Adrenal gland (tissue), 19 donors: ENCODE measurements around the gene CDX4. TPM values are rescaled to one million over a fixed set of nuclear protein-coding genes. Genes with fewer than 3 reads are reported as not detected.

Experiments
- DNase-seq, 7 donors: peaks; one replicate each; pipeline ENCODE4 v3.0.0-alpha.2; 2019 to 2020
- H3K27ac ChIP-seq, 5 donors: fragments of 200-600 bp; sonication (generic) in 4 of 5; 1 replicate in 3 of 5; 2 replicates in 2 of 5; pipeline versions ENCODE4 v1.5.1 to v1.8.0; 2016 to 2020; ENCODE audit warnings: mild to moderate bottlenecking in 1 of 5
- H3K27me3 ChIP-seq: fragments of 200-600 bp; 2 replicates; pipeline ENCODE4 v1.8.0; 2021
- H3K36me3 ChIP-seq, 2 donors: fragments of 200-600 bp; replicated peaks in 1 of 2; 1 replicate in 1 of 2; 2 replicates in 1 of 2; pipeline versions ENCODE4 v1.5.1 to v1.8.0; 2018 to 2022
- H3K4me1 ChIP-seq, 2 donors: fragments of 200-600 bp; replicated peaks in 1 of 2; 1 replicate in 1 of 2; 2 replicates in 1 of 2; pipeline versions ENCODE4 v1.5.1 to v1.8.0; 2018 to 2021
- H3K4me3 ChIP-seq, 4 donors: fragments of 200-600 bp; sonication (generic) in 3 of 4; one replicate each; pipeline ENCODE4 v1.5.1; 2016 to 2018
- H3K9me3 ChIP-seq, 3 donors: fragments of 200-600 bp; sonication (generic) in 1 of 3; replicated peaks in 1 of 3; 1 replicate in 2 of 3; 2 replicates in 1 of 3; pipeline versions ENCODE4 v1.5.1 to v1.8.0; 2016 to 2021
- CTCF ChIP-seq, 6 experiments: fragments of 450-650 bp in 4 of 6; fragments of 200-600 bp in 2 of 6; sonication (generic) in 1 of 6; IDR thresholded peaks; 1 replicate in 5 of 6; 2 replicates in 1 of 6; pipeline versions ENCODE4 v1.5.1 to v1.8.0; 2016 to 2021; ENCODE audit warnings: antibody characterized with exemption in 6 of 6, mild to moderate bottlenecking in 2 of 6, moderate library complexity in 1 of 6
- POLR2A ChIP-seq, 2 donors: fragments of 450-650 bp; IDR thresholded peaks; one replicate each; pipeline ENCODE4 v1.6.1; 2017; ENCODE audit warnings: antibody characterized with exemption in 2 of 2, mild to moderate bottlenecking in 2 of 2, moderate library complexity in 1 of 2
- WGBS, 4 donors: extraction: QIAGEN DNeasy Blood & Tissue Kit in 2 of 4; methylation state at CpG; one replicate each; pipeline versions ENCODE4 v1.1.5 to v1.1.7; 2013 to 2017; 5-methylcytosine and 5-hydroxymethylcytosine counted together
- intact Hi-C, 2 donors: fragments of 100-400 bp; cut with DNase I; formaldehyde crosslinking; loops; one replicate each; pipeline versions ENCODE4 v1.14.1 to v1.15.0; 2022 to 2023
- long read RNA-seq, 10 donors: library from polyadenylated mRNA in 3 of 10; unstranded in 2 of 10; stranded (forward) in 1 of 10; transcript quantifications; one replicate each; pipeline ENCODE4 v2.0.0 and lab custom pipeline, GENCODE V29; 2021 to 2026
- polyA plus RNA-seq, 3 donors: library from polyadenylated mRNA; stranded (reverse); fragments of 200-250 nt in 2 of 3; fragments of 350-450 nt in 1 of 3; fragmentation: Illumina TruSeq in 1 of 3; extraction: RNeasy Lipid Tissue Mini Kit (QIAGEN cat#74804) in 1 of 3; gene quantifications; one replicate each; pipeline ENCODE4 v1.2.3, GENCODE V29; 2013 to 2014
- total RNA-seq, 9 donors: library from RNA; depleted of rRNA in 4 of 9; stranded (reverse); fragments of >200 nt in 4 of 9; fragments of 120-200 nt in 1 of 9; fragmentation: NEBNext Ultra II Directional in 1 of 9; extraction: Animal tissue kit (Norgen Biotek cat#: 25700) in 1 of 9; gene quantifications; one replicate each; pipeline versions ENCODE4 v1.1.0 to v1.2.4, GENCODE V29; 2013 to 2023
- donor health status: healthy with polysubstance abuse.
- donor health status: Bipolar disorder and iron deficiency.
- donor health status: DM: yes; HTN: yes; CAD: no.
- donor health status: DM: no; HTN: no; CAD: no.
- donor health status: DM: no; HTN: no; CAD: no.
- donor health status: DM: yes; HTN: yes; CAD: no.

CDX4 gene
- total RNA-seq: not detected
- not detected for polyA plus RNA-seq
- long read RNA-seq, donor 1: 0 reads
- long read RNA-seq, donor 2: 0 reads
- long read RNA-seq, donor 3: 0 reads
- long read RNA-seq, donor 4: 0 reads
- long read RNA-seq, donor 5, partial matches to known transcripts: 0 of 1 reads
- long read RNA-seq, donor 5, other reads (novel, unspliced or antisense): 0 of 1 reads
- long read RNA-seq, donor 6: 0 reads
- long read RNA-seq, donor 7: 0 reads
- long read RNA-seq, donor 8: 0 reads
- long read RNA-seq, donor 9: 0 reads
- long read RNA-seq, donor 10: 0 reads

GRCh38 chrX:73446831-73447230 lies at the start of gene CDX4:
CDX4 (plus strand) TSS chrX:73447053; CDS start chrX:73447254, 201 bp downstream.
- no peaks in the 10 kb centered on the region for H3K36me3 ChIP-seq
- no peak within 1 kb of the TSS for H3K27ac ChIP-seq
- no peaks in the 10 kb centered on the region for H3K4me1 ChIP-seq
- H3K4me3 ChIP-seq: no peak within 1 kb of the TSS
- H3K9me3 ChIP-seq: no peaks in the 10 kb centered on the region
- DNase-seq: no peak
- H3K27me3 ChIP-seq: peaks cover 68% of the 10 kb centered on the region
- intact Hi-C loops: no loop called here
- WGBS, 4 donors: 41 to 65% (median 47%) methylated on average over 6 to 7 of the region's 7 CpGs
- TF ChIP-seq CTCF (IDR thresholded peaks at IDR 0.05): no peak
- no peak for TF ChIP-seq POLR2A (IDR thresholded peaks at IDR 0.05)

DNA sequence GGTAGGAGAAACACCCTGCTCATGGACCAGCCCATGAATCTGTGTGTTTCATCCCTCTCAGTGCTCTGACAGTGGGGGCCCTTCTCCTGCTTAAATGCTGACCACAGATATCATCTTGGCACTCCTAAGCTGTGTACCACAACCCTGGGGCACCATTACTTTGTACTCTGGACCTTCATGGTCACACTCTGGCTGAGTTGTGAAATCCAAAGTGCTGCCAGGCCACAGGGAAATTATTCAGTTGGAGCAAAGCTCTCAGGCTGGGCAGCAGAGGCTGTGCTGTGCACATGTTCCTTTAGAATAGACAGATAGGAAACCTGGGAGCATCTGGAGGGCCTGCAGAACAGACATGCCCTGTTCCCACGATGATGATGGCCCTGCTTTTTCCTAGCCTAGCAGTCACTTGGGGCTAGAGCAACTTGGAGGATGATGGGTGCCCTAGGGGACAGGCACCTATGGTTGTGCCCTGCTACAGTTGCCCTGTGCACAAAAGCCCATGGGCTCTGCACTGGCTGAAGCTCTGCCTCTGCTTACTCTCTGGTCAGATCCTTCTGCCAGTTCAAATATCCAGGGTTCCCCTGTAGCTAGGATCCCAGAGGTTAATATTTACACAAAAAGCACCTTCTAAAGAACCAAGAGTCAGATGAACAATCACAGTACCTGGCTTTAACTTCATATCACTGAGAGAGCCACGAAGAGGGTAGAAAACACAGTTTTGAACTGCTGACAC lies 48.5 kb upstream of the CDX4 start:
- H3K9me3 ChIP-seq: no peaks in the 10 kb centered on the region
- H3K4me3 ChIP-seq: no peak overlapping the region
- no peak for TF ChIP-seq CTCF (IDR thresholded peaks at IDR 0.05)
- no peak for TF ChIP-seq POLR2A (IDR thresholded peaks at IDR 0.05)
- no peaks in the 10 kb centered on the region for H3K4me1 ChIP-seq
- intact Hi-C loops: no loop called here
- no peaks in the 10 kb centered on the region for H3K36me3 ChIP-seq
- DNase-seq: no peak
- peaks cover 24% of the 10 kb centered on the region for H3K27me3 ChIP-seq
- no peak overlapping the region for H3K27ac ChIP-seq
- 20 to 67% (median 34%) methylated on average over 1 to 2 of the region's 2 CpGs for WGBS, 4 donors

- H3K27ac ChIP-seq: no peak overlapping the region
- intact Hi-C loops: no loop called here
These were observed 46.6 kb upstream of the CDX4 start for GRCh38 chrX:73400136-73400748.

More at GRCh38 chrX:73400136-73400748, 46.6 kb upstream of the CDX4 start:
- H3K4me1 ChIP-seq: no peaks in the 10 kb centered on the region
- 50 to 74% (median 60%) methylated on average over 3 to 4 of the region's 4 CpGs for WGBS, 4 donors
- DNase-seq: no peak
- no peak for TF ChIP-seq CTCF (IDR thresholded peaks at IDR 0.05)
- TF ChIP-seq POLR2A (IDR thresholded peaks at IDR 0.05): no peak
- peaks cover 24% of the 10 kb centered on the region for H3K27me3 ChIP-seq
- H3K4me3 ChIP-seq: no peak overlapping the region
- H3K9me3 ChIP-seq: no peaks in the 10 kb centered on the region
- no peaks in the 10 kb centered on the region for H3K36me3 ChIP-seq
